22Rv1 (cell line): ENCODE measurements around the gene MAN2A2.

Experiments
- CTCF ChIP-seq: fragments of 450-650 bp; IDR thresholded peaks from 2 replicates; pipeline ENCODE4 v1.5.1; 2017; ENCODE audit warnings: mild to moderate bottlenecking
- ZFX ChIP-seq: fragments of 450-650 bp; IDR thresholded peaks from 2 replicates; pipeline ENCODE4 v1.6.1; 2017; ENCODE audit warnings: antibody characterized with exemption, borderline replicate concordance

GRCh38 chr15:90887037-90887481 is 16.0 kb upstream of the MAN2A2 start:
- TF ChIP-seq CTCF = no peak
- no peak for TF ChIP-seq ZFX
